ENCODE results near the gene AJUBA.
"Not testable (repeated sequence)": the region's sequence is repeated elsewhere in the genome, so short reads cannot be mapped to it uniquely, and the experiment has no call there.

The AJUBA gene

DNA sequence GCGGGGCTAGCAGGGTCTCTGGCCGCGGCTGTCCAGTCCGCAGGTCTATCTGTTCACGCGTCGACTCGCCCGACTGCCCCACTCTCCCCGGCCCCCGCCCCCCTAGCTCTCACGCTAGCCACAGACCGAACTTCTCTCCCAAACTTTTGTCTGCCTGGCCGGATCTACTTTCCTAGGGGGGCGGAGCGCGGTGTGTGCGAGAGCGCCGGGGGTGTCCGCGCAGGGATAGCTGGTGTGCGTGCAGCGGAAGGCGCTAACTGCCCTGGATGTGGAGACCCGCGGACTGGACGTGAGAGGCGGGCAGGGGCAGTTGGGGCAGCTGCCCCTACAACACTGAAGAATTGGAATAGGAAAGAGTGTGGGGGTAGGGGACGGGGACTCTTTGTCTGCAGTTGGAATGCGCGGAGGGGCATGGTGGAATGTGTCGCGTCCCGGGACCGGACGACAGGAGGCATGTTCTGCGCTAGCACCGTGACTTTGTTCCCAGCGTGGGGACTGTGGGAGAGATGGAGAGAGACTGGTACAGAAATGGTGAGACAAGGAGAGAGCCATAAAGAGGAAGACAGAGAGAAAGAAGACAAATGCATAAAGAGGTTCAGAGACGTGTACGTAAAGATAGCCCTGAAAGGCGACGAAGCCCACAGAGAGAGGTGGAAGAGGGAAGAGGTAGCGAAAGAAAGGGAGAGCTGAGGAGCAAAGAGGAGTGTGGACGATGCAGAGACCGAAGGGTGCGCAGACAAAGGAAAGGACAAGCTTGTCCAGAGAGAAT, at the start of gene AJUBA:
AJUBA (minus strand) TSS at position 75 of the 769 bp plus-strand sequence. CDS start 285 bp downstream, outside the sequence.
- peak; percentile 74 for DNase-seq

DNA sequence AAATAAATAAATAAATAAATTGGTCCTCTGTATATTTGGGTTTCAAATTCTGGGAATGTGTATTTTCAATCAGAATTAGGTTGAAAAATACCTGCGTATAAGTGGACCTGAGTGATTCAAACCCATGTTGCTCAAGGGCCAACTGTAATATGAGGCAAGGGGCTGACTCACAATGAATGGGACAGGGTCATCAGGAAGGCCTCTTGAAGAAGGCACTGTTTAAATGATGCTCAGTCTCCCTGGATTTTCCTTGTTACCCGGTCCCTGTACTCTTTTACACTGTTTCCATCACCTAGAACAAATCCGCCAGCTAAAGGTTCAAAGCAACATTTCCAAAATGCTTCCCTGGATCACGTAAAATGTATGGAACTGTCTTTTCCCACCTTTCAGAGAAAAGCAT, 48.6 kb upstream of the AJUBA start:
- no peak for DNase-seq

DNA sequence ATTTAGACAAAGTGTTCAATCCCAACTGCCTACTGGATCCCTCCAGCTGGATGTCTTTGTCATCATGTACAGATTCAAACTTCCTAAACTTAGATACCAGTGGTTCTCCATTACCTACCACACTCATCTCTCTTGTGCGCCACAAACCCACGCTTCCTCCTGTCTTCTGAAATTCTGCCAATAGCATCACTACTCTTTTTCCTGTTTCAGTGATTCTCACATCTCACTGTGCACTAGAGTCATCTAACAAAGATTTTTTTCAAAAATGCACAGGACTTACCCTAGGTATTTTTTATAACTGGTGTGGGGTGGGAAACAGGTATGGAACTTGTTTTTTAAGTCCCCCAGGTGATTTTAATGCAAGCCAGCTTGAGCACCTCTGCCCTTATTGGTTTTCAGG, 46.4 kb upstream of the AJUBA start:
- peak; percentile 23 for DNase-seq

DNA sequence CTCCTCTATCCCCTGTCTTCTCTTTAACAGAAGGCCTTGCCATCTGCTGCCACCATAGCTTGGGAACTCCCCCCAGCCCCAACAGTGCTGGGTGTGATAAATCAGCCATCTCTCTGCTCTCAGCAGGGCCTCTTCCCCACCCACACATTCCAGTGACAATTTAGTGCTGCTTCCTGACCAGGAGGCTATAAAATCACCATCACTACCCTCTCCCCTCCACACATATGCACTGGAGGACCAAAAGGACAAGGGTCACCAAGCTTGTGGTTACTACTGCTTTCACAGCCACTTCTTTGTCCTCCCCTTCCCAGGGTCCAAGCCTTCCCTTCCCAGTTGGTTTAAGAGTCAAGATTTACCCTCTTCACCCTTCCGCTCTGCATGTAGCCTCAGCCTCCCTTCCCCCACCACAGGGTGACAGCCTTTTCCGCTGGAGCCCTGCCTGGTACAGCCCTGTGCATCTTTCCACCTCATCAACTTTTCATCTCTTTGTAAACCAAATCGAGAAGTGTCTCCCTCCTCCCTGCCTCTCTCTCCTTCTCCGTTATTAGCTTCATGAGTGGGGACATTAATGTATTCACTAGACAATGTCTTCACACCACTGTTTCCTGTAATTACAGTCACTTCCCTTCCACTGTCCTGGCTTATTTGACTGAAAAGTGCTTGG, 42.9 kb upstream of the AJUBA start:
- DNase-seq: peak; percentile 31

DNA sequence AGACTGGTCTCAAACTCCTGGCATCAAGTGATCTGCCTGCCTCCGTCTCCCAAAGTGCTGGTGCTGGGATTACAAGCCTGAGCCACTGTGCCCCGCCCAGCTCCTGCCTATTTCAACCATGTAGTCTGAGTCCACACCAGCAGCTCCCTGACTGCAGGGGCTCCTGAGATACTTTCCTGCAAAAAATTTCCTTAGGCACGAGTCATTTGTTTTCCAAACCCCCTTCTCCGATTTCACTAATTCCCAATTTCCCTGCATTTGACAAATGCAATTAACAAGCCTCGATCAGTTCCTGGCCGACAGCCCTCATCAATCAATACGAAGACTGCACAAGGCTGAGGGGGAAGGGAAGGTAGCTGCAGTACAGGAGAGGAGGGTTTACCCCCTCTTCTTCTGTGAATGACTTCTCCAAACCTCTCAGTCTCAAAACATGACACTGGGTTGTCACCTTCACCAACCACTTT, 42.3 kb upstream of the AJUBA start:
- no peak for DNase-seq

DNA sequence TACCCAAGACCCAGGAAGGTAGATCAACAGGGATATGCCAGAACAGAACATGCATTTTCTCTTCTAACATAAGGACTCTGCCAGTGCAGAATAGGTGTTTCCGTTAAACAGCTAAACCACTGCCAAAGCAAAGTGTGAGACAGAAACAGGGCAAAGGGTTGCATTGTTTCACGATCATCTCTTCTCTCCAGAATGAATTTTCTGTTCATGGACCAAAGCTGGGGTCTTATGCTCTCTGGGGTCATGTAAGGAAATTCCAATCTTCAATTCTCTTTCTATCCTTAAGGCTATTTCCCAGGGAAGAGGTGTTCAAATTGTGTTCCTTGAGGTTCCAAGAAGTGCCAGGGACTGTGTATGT, 41.4 kb upstream of the AJUBA start:
- DNase-seq: no peak

DNA sequence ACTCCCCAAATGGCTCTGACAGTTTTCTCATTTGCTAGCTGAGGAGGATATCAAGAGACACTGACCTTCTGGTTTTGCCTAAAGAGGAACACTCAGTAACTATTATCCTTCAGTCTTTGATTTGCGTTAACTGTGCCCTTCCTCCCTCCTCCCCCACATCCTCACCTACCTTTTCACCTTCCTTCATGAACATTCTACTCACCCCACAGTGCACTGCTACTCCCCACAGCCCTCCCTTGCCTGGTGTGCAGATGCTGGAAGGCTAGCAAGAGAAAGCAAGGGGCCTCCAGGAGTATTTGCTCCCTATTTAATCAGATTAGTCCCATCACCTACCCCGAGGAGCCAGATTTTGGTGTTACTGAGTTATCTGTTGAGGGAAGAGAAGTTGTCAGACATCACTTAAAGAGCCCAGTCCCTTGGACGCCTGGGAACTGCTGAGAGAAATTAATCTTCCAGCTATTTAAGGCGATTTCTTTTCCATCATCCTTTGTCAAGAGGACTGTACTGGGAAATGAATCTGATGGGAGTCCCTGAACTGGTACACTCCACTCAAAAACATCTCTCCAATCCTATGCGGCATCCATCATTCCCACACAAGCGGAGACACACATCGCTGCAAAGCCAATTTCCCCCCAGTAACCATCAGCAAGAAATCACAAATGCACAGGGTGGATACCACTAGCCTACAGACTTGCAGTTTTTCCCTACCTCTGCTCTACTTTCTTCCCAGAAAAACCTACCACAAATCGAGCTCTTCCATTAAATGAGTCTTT, 40.9 kb upstream of the AJUBA start:
- DNase-seq: no peak

DNA sequence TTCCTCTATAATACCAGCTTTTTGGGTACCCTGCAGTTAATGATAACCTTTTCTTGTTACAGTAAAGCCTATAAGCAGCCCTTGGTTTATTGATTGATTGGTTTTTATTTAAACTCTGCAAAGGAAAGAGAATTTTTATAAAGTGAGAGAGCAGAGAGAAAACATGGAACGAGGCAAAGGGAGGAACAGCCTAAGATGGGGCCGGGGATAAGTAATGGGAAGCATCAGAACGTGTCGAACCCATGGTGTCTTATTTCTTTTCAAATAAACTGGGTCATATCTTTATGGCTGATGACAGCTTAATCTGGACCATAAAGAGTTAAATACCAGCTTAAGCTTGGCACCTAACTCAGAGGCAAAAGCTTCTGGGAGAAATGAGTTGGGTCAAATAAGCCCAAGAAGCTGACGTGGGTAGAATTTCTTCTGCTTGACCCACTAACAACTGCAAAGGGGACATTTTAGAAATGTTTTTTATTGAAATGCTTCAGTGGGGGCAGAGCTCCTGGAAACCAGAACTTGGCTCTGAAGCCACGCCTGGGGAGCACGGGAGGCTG, 39.6 kb upstream of the AJUBA start:
- DNase-seq: no peak

DNA sequence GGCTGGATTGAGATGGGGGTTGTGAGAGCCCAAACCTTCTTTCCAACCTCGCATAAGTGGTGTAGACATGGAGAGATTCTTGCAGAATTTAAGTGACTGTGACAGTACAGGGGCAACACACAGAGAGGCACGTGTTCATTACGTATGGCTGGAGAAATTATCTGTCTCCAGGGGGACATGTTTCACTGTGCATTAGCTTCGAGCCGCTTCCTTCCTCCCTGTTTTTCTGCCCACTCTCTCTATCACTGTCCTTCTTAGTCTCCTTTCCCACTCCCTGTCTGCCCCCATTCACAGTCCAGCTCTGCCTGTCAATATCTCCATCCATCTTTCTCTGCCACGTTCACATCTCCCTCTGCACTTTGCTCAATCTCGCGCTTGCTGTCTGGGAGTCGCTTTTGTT, 39.1 kb upstream of the AJUBA start:
- no peak for DNase-seq

DNA sequence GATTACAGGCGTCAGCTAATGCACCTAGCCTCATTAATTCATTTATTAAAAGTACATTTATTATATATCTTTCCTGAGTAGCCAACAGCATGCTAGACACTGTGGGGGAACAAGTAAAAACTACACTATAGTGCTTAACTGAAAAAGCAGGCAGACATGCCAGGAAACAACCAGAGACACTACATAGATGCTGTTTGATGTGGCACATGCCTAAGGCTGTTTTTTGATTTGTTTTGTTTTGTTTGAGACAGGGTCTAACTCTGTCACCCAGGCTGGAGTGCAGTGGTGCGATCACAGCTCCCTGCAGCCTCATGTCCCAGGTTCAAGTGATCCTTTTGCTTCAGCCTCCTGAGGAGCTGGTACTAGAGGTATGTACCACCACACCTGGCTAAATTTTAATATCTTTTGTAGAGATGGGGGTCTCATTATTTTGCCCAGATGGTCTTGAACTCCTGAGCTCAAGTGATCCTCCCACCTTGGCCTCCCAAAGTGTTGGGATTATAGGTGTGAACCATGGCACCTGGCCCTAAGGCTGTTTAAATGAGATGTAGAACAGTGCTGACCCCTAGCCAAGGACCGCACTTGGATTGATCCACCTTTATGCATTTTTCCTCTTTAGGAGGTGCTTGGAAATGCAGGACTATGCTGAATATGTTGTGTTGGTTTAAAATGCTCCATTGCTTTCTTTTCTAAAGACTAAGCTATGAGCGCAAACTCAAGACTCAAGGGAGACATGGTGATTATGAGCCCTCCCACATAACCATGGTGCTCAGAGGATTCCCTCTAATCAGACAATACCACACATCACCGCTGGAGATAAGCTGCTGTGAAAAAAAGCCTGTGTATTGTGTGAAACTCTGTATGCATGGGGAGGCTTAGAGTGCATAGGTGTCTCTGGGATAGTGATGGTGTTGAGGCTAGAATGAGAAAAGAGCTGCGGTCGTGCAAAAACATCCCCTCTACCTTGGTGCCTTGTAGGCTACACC, 38.1 kb upstream of the AJUBA start:
- DNase-seq: no peak

DNA sequence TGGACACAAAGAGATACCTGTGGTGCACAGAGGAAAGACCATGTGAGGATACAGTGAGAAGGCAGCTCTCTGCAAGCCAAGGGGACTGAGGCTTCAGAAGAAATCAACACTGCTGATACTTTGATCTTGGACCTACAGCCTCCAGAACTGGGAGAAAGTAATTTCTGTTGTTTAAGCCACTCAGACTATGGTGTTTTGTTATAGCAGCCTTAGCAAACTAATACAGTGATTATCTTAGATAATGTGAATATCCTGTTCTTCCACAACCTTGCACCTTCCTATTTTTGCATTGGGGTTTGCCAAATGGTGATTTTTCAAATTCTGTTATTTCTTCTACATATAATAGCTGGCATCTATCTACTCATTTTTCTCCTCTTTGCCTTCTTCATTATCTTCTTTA, 35.8 kb upstream of the AJUBA start:
- no peak for DNase-seq

DNA sequence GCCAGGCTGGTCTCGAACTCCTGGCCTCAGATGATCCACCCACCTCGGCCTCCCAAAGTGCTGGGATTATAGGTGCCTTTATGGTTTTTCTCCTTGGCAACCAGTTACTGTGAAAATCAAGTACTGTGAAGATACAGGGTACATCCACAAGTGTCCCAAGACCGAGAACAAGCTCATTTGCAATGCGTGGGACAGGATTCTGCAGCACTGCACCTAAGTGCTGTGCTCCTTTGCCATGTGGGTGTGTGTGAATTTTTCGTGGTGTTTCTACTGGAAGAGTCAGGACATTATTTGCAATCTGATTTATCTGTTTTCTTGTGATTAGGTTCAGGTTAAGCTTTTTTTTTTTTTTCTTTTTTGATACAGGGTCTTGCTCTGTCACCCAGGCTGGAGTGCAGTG, 34.7 kb upstream of the AJUBA start:
- no peak for DNase-seq

DNA sequence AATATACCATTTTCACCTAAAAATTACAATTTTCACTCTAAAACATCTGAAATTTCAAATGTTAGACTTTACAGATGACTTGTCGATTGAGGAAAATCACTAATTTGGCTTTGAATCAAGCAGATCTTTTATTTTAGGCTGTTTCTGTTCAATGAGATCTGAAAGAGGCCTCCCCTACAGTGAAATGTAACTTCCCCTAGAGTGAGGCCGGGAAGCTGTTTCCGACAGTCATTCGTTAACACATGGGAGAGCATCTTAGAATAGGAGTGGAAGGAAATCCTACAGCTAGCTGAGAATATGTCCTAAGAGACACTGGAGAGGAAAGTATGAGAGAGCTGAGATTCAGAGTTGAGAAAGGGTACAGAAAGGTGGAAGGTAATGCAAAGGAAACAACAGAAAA, 33.3 kb upstream of the AJUBA start:
- no peak for DNase-seq

DNA sequence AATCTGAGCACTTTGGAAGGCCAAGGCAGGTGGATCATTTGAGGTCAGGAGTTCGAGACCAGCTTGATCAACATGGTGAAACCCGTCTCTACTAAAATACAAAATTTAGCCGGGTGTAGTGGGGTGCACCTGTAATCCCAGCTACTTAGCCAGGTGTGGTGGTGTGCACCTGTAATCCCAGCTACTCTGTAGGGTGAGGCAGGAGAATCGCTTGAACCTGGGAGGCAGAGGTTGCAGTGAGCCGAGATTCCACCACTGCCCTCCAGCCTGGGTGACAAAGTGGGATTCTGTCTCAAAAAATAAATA, 31.4 kb upstream of the AJUBA start:
- DNase-seq: not testable (repeated sequence)

DNA sequence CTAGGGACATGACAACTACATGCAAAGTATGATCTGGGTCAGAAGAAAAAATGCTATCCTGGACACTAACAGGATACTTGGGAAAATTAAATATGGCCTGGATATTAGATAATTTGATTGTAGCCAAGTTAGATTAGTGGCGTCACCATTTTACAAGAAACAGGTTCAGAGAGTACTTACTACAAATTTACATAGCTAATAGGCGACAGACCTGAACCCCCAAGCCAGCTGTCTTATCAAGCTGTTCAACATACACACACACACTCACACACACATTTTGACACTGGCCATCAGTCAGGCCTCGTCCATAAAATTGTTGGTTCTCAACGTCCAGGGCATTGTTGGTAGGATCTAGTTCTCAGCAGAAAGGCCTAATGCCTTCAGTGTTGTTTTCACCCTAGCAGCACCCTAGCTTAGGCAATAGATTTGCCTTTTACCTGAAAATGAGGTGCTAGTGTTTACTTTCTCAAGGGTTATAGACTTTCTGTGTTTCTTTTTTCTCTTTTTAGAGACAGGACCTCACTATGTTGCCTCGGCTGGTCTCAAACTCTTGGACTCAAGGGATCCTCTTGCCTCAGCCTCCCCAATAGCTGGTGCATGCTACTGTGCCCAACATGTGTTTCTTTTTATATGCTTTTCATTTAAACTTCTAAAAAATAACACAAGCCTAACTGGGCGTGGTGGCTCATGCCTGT, 30.9 kb upstream of the AJUBA start:
- no peak for DNase-seq

DNA sequence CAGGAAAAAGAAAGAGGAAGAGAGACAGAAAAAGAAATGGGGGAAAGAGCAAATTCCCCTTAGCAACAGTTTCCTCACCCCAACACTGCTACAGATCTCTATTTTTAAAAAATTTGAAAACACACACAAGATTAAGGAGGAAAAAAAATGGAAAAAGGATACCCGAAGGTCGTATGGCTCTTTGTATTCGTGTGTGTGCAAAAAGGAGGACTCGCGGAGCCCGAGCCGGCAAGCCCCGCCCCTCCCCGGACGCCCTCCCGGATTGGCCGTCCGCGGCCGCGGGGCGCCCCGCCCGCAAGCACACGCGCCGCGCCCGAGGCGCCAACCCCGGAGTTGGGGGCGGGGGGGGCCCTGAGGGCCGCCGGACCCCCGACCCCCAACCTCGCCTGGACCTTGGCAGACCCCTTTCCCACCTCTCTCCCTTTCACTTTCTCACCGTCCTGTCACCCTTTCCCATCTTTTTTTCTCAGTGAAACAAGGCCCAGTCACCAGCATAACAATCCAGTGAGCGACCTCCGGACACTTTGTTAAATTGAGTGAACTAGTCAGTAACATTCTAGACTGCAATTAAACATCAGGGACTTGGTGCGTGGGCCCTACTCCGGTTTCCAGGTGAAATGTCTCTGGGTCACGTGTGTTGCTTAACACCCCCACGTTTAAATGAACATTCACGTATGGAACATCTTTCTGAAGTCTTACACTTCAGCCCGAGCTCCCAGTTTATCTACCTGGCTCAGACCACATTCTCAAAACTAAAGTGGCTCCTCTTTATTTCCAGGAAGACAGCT, 27.8 kb upstream of the AJUBA start, which contains the start of gene C14orf93:
C14orf93 (minus strand) TSS at position 205 of the 788 bp plus-strand sequence. CDS start 11,120 bp downstream, outside the sequence.
- peak; percentile 81 for DNase-seq

DNA sequence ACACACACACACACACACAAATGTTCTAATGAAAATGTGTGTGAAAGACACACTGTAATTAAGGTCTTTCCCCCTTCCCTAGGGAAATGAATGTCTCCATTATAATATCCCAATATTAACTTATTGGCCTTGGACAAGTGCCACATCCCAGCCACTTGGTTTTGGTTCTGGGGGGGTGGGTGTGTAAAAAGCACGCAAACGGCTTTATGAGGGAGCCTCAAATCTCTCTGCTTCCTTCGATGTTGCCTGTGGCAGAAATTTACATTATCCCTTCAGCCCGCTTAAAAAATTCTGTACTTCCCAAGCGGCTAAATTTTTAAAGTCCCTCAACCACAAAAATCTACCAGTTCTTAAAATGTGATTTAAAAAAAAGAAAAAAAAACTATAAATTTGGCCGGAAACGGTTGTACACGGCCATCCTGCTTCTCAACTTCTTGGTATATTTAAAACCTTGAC, 27.2 kb upstream of the AJUBA start:
- no peak for DNase-seq

DNA sequence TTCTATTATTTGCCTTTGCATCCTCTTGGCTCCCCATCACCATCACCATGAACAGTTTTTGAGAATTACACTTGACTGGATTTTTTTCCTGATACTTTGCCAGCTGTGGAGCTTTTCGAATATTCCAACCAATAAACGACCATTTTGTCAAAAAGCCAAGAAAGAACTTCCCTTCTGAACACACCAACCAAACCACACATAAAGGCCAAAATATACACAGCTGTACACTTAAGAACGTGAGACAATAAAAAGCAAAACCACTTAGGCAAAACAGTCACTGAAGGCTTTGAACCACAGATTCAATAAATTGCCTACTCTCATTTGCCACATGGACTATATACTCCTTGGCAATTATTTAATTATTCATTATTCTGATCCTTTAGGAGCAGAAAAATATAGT, 26.5 kb upstream of the AJUBA start:
- no peak for DNase-seq

DNA sequence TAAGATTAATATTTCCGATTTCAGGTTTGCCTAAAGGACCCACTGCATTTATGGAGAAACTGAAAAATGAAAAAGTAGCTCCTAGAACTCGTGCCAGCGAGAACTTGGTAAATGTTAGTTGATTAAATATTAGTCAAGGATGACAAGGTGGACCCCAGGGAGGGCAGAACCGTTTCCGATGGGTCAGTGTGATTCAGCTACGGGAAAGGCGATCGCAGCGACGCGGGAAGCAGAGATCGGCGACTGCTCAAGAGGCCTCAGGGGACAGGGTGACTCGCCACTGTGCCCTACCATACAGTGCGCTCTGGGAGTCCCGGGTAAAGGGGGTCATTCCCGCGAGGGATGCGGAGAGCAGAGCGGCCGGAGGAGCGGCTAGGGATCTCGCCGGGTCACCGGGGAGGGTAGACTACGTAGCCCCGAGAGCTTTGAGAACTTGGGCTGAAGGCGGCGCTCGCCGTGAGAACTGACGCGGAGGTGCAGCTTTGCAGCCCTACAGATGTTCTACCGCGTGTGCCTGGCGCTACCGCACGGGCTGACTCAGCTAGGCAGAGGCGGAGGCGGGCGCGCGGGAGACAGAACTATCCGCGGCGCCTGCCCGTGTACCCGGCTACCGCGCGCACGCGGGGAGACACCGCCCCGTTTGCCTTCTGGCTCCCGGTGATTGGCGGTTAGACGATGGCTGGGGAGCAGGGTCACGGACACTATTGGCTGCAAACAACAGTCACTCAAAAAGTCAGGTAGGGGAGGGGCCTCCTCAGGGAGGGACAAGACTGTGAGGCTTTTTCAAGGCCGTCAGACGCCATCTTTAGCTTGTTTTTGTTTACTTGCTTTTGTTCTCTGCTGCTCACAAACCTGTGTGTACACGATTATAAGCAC, 24.4 kb upstream of the AJUBA start:
- peak; percentile 98 for DNase-seq

DNA sequence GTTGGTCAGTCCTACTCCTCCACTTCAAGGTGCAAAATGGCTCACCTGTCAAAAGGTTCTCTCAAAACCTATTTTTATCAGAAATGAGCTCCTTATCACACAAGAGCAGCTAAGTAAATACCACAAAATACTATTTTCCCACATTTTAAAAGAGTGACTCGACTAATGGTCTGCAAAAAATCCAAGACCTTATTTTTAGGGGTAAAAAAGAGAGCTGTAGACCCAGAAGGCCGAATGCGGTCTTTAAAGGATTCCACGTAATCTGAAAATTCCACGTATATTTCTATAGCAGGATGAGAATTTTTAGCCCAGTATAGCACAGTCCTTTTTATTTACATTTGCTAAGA, 23.8 kb upstream of the AJUBA start:
- no peak for DNase-seq

Data from stimulated activated CD4-positive, alpha-beta T cell treated with anti-CD3 and anti-CD28 coated beads, Interleukin-1b, Interleukin-23, amount 100 ng/mL, for 48 hours (primary cell).